B cell (primary cell): ENCODE data around the gene FA2H. TPM values are rescaled to one million over a fixed set of nuclear protein-coding genes. Genes with fewer than 3 reads are reported as not detected.
A peak's percentile ranks its signal among the peaks of the same experiment; 100 is the strongest.

Experiments used
- ATAC-seq: fragments of 200-7000 bp; cut with Tn5 transposase; one replicate; pipeline ENCODE4 v1.10.0; 2021; ENCODE audit warnings: low read depth, mild to moderate bottlenecking, moderate number of reproducible peaks, moderate library complexity
- CTCF ChIA-PET: fragments of 350-600 bp; sonication (Branson Sonifier 250); formaldehyde crosslinking; loops from one replicate; lab custom pipeline; 2021; ENCODE audit warnings: antibody characterized with exemption, inconsistent platforms; lab: Charles Lee
- POLR2A ChIA-PET: fragments of 350-600 bp; sonication (Branson Sonifier 250); formaldehyde crosslinking; loops from one replicate; lab custom pipeline; 2021; ENCODE audit warnings: antibody characterized with exemption; lab: Charles Lee
- DNase-seq: peaks from one replicate; pipeline ENCODE4 v3.0.0; 2013
- H2AFZ ChIP-seq: 2 replicates; pipeline ENCODE4 v1.6.1; 2012; ENCODE audit warnings: mild to moderate bottlenecking, low read depth, low read length; ENCODE audit not compliant: insufficient read depth, poor library complexity, severe bottlenecking
- H3K27ac ChIP-seq, 2 donors: 1 replicate in 1 of 2; 2 replicates in 1 of 2; pipeline ENCODE4 v1.5.1; 2012 to 2013; ENCODE audit warnings: low read length in 2 of 2, mild to moderate bottlenecking in 2 of 2, moderate library complexity in 1 of 2
- H3K27me3 ChIP-seq, 4 experiments: fragments of 200-600 bp in 1 of 4; sonication (generic) in 1 of 4; replicated peaks in 1 of 4; 1 replicate in 2 of 4; 2 replicates in 2 of 4; pipeline versions ENCODE4 v1.6.1 to v1.7.0; 2013 to 2016; ENCODE audit warnings: low read length in 3 of 4, mild to moderate bottlenecking in 2 of 4, mixed read lengths in 1 of 4, moderate library complexity in 1 of 4; ENCODE audit not compliant: insufficient read depth in 4 of 4, control insufficient read depth in 3 of 4; ENCODE audit errors: control extremely low read depth in 1 of 4
- H3K36me3 ChIP-seq, 2 experiments: replicated peaks in 1 of 2; 1 replicate in 1 of 2; 2 replicates in 1 of 2; pipeline versions ENCODE4 v1.6.1 to v1.7.1; 2013; ENCODE audit warnings: low read length in 1 of 2; ENCODE audit not compliant: insufficient read depth in 2 of 2, control insufficient read depth in 1 of 2; ENCODE audit errors: control extremely low read depth in 1 of 2, extremely low read depth in 1 of 2
- H3K4me1 ChIP-seq, 2 donors: fragments of 200-600 bp in 1 of 2; sonication (generic) in 1 of 2; 1 replicate in 1 of 2; 2 replicates in 1 of 2; pipeline versions ENCODE4 v1.5.1 to v1.6.1; 2013 to 2017; ENCODE audit warnings: low read length in 2 of 2; ENCODE audit not compliant: control insufficient read depth in 2 of 2, insufficient read depth in 2 of 2
- H3K4me2 ChIP-seq: replicated peaks from 2 replicates; pipeline ENCODE3; 2012; ENCODE audit warnings: mild to moderate bottlenecking, low read depth, low read length; ENCODE audit not compliant: poor library complexity, severe bottlenecking
- H3K4me3 ChIP-seq, 5 experiments: fragments of 200-600 bp in 1 of 5; sonication (generic) in 1 of 5; 1 replicate in 3 of 5; 2 replicates in 2 of 5; pipeline versions ENCODE4 v1.5.1 to v1.7.0; 2011 to 2016; ENCODE audit warnings: low read length in 4 of 5, mild to moderate bottlenecking in 4 of 5, low read depth in 2 of 5, control low read depth in 1 of 5, moderate library complexity in 1 of 5; ENCODE audit not compliant: insufficient read depth in 1 of 5; ENCODE audit errors: control extremely low read depth in 1 of 5, extremely low read depth in 1 of 5
- H3K79me2 ChIP-seq: fragments of 200-600 bp; sonication (generic); one replicate; pipeline ENCODE4 v1.6.0; 2016; ENCODE audit warnings: low read length; ENCODE audit not compliant: control insufficient read depth, insufficient read depth
- H3K9ac ChIP-seq: fragments of 200-600 bp; sonication (generic); 2 replicates; pipeline ENCODE4 v1.6.1; 2017; ENCODE audit warnings: mild to moderate bottlenecking, low read length, moderate library complexity
- H3K9me3 ChIP-seq, 3 donors: one replicate each; pipeline versions ENCODE4 v1.6.1 to v1.7.1; 2013; ENCODE audit warnings: low read length in 2 of 3; ENCODE audit not compliant: control insufficient read depth in 2 of 3, insufficient read depth in 1 of 3; ENCODE audit errors: control extremely low read depth in 1 of 3
- H4K20me1 ChIP-seq: 2 replicates; pipeline ENCODE4 v1.6.0; 2012; ENCODE audit warnings: mild to moderate bottlenecking, low read length; ENCODE audit not compliant: insufficient read depth, control insufficient read depth, poor library complexity, severe bottlenecking
- H3K27ac Mint-ChIP-seq: one replicate; pipeline ENCODE4 v1.8.0; 2021; ENCODE audit warnings: mixed read lengths
- H3K27me3 Mint-ChIP-seq: one replicate; pipeline ENCODE4 v1.8.0; 2021; ENCODE audit warnings: mixed read lengths
- H3K4me1 Mint-ChIP-seq: one replicate; pipeline ENCODE4 v1.8.0; 2021; ENCODE audit warnings: mixed read lengths
- H3K4me3 Mint-ChIP-seq: one replicate; pipeline ENCODE4 v1.8.0; 2021; ENCODE audit warnings: mixed read lengths
- H3K9me3 Mint-ChIP-seq: one replicate; pipeline ENCODE4 v1.8.0; 2022; ENCODE audit warnings: mixed read lengths; ENCODE audit not compliant: insufficient read depth
- EZH2 ChIP-seq: IDR thresholded peaks from 2 replicates; pipeline ENCODE4 v1.6.1; 2012; ENCODE audit warnings: borderline replicate concordance, low read depth, mild to moderate bottlenecking, moderate library complexity, low read length; ENCODE audit not compliant: insufficient read depth, poor library complexity, severe bottlenecking
- WGBS: methylation state at CpG from one replicate; pipeline ENCODE4 v1.1.5; 2013; ENCODE audit warnings: missing lambda C conversion rate; ENCODE audit not compliant: insufficient coverage; 5-methylcytosine and 5-hydroxymethylcytosine counted together
- intact Hi-C: fragments of 100-400 bp; cut with micrococcal nuclease; formaldehyde crosslinking; loops from one replicate; pipeline ENCODE4 v1.10.0; 2022
- polyA plus RNA-seq: library from polyadenylated mRNA; depleted of rRNA; stranded (reverse); fragments of >200 nt; gene quantifications from 2 replicates; pipeline ENCODE4 v1.2.3, GENCODE V29; 2012
- total RNA-seq, 2 donors: library from RNA; stranded (reverse); fragments of 120-200 nt in 1 of 2; gene quantifications; 1 replicate in 1 of 2; 2 replicates in 1 of 2; pipeline versions ENCODE4 v1.2.3 to v1.2.4, GENCODE V29; 2013 to 2022
- TF ChIP-seq, protein P1 (sequence below): fragments of 200-600 bp; IDR thresholded peaks from one replicate; pipeline ENCODE4 v1.8.0; 2022; ENCODE audit warnings: antibody characterized with exemption, mild to moderate bottlenecking

The FA2H gene
- total and polyA plus RNA-seq, 2 donors (not counting 1 experiment from before 2014, with no cell fraction given), result 1.0 to 3.6 TPM

DNA sequence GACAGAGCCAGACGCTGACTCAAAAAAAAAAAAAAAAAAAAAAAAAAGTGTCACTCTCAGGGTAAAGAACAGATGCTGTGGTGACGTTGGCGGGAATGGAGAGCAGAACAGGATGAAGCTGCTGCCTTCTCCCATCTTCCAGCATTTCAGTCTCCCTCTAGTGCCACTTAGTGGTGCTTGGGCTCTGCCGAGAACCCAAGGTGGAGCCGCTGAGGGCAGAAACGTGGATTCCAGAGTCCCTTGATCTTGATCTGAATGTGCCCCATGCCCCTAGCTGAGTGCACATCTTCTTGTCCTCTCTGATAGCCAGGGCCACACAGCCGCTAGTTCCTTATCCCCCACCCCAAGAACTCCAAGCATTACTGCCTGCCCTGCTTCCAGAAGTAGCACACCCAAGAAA lies 43.2 kb upstream of the FA2H start:
- ATAC-seq (no peak), DNase-seq (no peak)
- H3K4me2 ChIP-seq, result no peak overlapping the region
- Mint-ChIP-seq H3K4me1 (peaks cover 2% of the 10 kb centered on the region), H3K27me3 (peaks cover 44% of the 10 kb centered on the region), H3K27ac (no peak overlapping the region), H3K4me3 (no peak overlapping the region), H3K9me3 (peaks cover 4% of the 10 kb centered on the region)
- peaks cover 0 to 5% (median 0%) of the 10 kb centered on the region in 4 experiments for H3K27me3 ChIP-seq
- H3K27ac ChIP-seq, result no peak overlapping the region
- H3K4me3 ChIP-seq, result no peak overlapping the region
- no peak overlapping the region for H2AFZ ChIP-seq
- H3K79me2 ChIP-seq, result no peaks in the 10 kb centered on the region
- ChIA-PET CTCF (interaction anchor here (0.8 kb wide), 1 partner anchor 45 kb away, joined by 3 read pairs; no protein-coding TSS in a partner anchor), POLR2A (no interaction called here)
- intact Hi-C loops, result no loop called here
- WGBS, result 89% methylated on average over 4 of the region's 7 CpGs
- no peak for TF ChIP-seq EZH2
- TF ChIP-seq, protein P1, sequence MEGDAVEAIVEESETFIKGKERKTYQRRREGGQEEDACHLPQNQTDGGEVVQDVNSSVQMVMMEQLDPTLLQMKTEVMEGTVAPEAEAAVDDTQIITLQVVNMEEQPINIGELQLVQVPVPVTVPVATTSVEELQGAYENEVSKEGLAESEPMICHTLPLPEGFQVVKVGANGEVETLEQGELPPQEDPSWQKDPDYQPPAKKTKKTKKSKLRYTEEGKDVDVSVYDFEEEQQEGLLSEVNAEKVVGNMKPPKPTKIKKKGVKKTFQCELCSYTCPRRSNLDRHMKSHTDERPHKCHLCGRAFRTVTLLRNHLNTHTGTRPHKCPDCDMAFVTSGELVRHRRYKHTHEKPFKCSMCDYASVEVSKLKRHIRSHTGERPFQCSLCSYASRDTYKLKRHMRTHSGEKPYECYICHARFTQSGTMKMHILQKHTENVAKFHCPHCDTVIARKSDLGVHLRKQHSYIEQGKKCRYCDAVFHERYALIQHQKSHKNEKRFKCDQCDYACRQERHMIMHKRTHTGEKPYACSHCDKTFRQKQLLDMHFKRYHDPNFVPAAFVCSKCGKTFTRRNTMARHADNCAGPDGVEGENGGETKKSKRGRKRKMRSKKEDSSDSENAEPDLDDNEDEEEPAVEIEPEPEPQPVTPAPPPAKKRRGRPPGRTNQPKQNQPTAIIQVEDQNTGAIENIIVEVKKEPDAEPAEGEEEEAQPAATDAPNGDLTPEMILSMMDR, result no peak
- no peaks in the 10 kb centered on the region for H3K36me3 ChIP-seq
- H4K20me1 ChIP-seq, result no peaks in the 10 kb centered on the region
- peaks cover 0 to 5% of the 10 kb centered on the region in 2 donors for H3K4me1 ChIP-seq
- H3K9ac ChIP-seq, result no peak overlapping the region
- no peaks in the 10 kb centered on the region for H3K9me3 ChIP-seq

GRCh38 chr16:74813109-74813641 lies 38.6 kb upstream of the FA2H start:
- Histone ChIP-seq H3K4me2 (peak overlapping the region; percentile 51), H3K4me3 (no peak overlapping the region), H3K9ac (no peak overlapping the region), H3K27ac (no peak overlapping the region), H4K20me1 (no peaks in the 10 kb centered on the region), H3K36me3 (no peaks in the 10 kb centered on the region), H3K4me1 (peaks cover 0 to 5% of the 10 kb centered on the region in 2 donors), H3K79me2 (no peaks in the 10 kb centered on the region), H3K27me3 (peaks cover 0 to 5% (median 0%) of the 10 kb centered on the region in 4 experiments), H2AFZ (peak overlapping the region; percentile 68), H3K9me3 (no peaks in the 10 kb centered on the region)
- DNase-seq (peak; percentile 63), ATAC-seq (peak; percentile 99)
- TF ChIP-seq, protein P1, result peak; percentile 92
- no peak for TF ChIP-seq EZH2
- H3K4me3 Mint-ChIP-seq, result no peak overlapping the region
- POLR2A ChIA-PET, result no interaction called here
- no peaks in the 10 kb centered on the region for H3K9me3 Mint-ChIP-seq
- CTCF ChIA-PET, result interaction anchor here (0.5 to 2.1 kb wide), 10 partner anchors 16 to 298 kb away, joined by 3 to 13 read pairs (median 3); no protein-coding TSS in a partner anchor
- H3K27ac Mint-ChIP-seq, result no peak overlapping the region
- intact Hi-C loops, result loop anchor here (2.0 kb wide), 1 partner anchor 50 kb away; no protein-coding TSS in a partner anchor
- peaks cover 2% of the 10 kb centered on the region for H3K4me1 Mint-ChIP-seq
- H3K27me3 Mint-ChIP-seq, result peaks cover 10% of the 10 kb centered on the region
- WGBS, result 2% methylated on average over 23 of the region's 25 CpGs
